OCI-M1 (cell line): Measurements from ENCODE around the gene SOCS2.
"Not testable (repeated sequence)": the region's sequence is repeated elsewhere in the genome, so short reads cannot be mapped to it uniquely, and the experiment has no call there.

ENCODE experiments used
- DNase-seq: peaks from one replicate; lab custom pipeline; 2025; lab: John Stamatoyannopoulos, UW

SOCS2 gene, protein sequence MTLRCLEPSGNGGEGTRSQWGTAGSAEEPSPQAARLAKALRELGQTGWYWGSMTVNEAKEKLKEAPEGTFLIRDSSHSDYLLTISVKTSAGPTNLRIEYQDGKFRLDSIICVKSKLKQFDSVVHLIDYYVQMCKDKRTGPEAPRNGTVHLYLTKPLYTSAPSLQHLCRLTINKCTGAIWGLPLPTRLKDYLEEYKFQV

GRCh38 chr12:93571925-93572711 is at the start of gene SOCS2:
TSS of gene SOCS2 (plus strand) at chr12:93572675. CDS start at chr12:93572898, 223 bp downstream.
- DNase-seq = peak; percentile 81

- no peak for DNase-seq
These were observed 47.9 kb upstream of the SOCS2 start for GRCh38 chr12:93524386-93525133.

GRCh38 chr12:93526786-93527428 is 45.6 kb upstream of the SOCS2 start:
- DNase-seq = no peak

GRCh38 chr12:93530358-93530757 is 42.1 kb upstream of the SOCS2 start:
- DNase-seq = peak; percentile 76

GRCh38 chr12:93533310-93533709 is 39.2 kb upstream of the SOCS2 start:
- no peak for DNase-seq

- DNase-seq = no peak
These were observed 36.2 kb upstream of the SOCS2 start for GRCh38 chr12:93536111-93536765.

DNA sequence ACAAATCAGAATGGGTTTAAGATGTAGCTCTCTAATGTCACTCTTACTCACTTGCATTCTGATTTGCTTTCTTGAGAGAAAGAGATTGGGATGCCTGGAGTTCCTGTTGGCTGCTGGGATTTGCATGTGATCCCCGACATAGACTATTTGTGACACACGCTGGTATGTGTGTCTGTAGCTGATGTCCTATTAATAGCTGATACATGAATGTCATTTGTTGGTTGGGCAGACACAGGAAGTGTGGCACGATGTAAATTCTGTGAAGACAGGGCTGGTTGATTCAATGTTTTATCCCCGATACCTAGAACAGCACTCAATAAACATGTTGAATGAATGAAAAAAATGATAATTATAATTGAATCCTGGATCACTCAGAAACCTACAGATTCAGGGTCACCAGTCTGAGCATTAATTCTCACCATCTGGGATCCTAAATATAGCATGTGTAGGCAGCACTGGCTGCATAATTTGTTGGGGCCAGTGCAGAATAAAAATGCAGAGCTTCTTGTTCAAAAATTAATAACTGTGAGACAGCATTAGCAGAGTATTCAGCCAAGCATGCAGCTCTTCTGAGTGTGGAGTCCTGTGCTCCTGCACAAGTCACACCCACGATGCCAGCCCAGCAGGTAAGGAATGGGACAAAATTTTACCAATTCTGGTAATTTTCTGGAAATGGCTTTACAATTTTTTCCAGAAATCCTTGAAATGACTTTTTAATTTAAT is 35.5 kb upstream of the SOCS2 start:
- no peak for DNase-seq

GRCh38 chr12:93537769-93538168 is 34.7 kb upstream of the SOCS2 start:
- no peak for DNase-seq

DNA sequence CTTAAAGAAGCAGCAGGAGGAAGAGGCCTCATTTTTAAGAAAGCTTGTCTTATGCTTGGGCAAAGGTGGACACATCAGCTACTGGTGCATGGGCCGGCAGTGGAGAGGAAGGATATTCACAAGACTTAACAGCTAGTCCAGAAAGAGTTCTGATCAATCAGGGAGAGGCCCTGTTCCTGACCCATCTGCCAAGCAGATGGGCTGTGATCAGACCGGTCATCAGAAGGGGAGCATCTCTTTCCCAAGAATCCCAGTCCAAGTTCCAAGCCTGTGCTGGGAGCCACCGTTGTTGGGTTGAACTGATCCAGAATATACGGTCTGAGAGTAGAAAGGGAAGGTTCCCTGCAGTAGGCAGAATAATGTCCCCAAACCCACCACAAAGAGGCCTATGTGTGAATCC is 32.7 kb upstream of the SOCS2 start:
- no peak for DNase-seq

DNA sequence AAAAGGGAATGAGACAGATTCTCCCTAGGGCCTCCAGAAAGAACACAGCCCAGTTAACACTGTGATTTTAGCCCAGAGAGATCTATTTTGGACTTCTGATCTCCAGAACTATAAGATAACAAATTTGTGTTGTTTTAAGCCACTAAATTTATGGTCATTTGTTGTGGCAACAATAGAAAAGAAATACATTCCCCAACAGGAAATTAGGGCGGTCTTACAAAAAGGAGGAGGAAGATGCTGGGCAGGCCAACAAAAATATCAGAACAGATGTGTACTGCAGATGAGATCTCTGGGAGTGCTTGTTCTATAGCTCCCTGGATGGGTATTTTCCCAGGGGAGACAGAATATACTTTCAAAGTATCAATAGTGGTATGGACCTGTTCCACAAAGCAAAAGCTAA is 32.0 kb upstream of the SOCS2 start:
- DNase-seq = no peak

GRCh38 chr12:93541578-93542225 is 30.8 kb upstream of the SOCS2 start:
- peak; percentile 76 for DNase-seq

- no peak for DNase-seq
These were observed 24.7 kb upstream of the SOCS2 start for GRCh38 chr12:93547778-93548177.

DNA sequence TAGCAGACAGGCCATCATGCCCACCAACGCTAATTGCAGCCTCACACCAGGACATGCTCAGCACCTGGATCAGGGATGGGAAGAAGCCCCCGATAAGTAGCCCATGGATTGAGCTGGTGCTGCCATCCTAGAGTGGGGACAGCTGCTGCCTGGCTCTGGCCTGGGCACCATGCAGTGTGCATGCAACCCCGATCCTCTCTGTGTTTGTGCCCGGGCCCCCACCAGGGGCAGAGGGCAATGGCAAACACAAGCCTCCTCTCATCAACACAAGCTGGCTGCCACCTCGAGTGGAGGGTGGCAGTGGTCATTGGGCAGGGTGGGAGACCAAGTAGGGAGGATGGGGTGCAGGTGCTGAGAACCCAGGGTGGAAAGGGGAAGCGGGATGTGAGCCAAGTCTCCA is 23.3 kb upstream of the SOCS2 start:
- no peak for DNase-seq

DNA sequence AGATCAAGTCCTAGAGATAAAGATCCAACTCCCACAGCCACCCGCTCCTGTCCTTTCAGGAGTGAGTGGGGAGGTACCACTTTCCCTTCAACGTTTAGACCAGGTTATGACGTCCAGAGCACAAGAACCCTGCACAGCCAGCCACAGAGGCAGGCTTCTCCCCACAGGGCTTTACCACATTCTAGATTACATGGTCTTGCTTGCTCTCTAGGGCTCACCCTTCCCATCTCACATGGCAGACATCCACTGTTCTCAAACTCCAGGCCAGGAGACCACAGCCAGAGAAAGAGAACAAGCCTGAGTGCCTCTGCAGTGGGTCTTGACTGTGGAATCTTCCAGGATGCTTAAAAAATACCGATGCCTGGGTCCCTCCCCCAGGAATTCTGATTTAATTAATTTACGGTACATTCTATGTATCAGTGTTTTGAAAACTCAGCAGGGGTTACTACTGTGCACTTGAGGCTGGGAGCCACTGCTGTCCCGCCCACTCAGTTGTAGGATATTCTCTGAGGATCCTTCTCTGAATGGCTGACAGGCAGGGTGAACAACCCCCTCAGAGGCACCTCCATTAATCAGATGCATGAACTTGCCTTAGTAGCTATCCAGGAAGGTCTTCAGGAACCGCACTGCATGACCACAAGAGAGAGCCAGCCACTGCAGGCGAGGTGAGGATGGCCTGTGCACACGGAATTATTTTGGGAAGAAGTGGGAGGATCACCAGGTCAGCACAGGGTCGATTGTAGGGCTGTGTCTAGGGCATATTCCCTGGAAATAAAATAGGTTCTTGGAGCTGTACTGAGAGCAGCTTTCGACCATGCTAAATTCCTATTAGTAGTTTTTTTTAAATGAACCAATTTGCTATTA is 21.5 kb upstream of the SOCS2 start:
- no peak for DNase-seq

DNA sequence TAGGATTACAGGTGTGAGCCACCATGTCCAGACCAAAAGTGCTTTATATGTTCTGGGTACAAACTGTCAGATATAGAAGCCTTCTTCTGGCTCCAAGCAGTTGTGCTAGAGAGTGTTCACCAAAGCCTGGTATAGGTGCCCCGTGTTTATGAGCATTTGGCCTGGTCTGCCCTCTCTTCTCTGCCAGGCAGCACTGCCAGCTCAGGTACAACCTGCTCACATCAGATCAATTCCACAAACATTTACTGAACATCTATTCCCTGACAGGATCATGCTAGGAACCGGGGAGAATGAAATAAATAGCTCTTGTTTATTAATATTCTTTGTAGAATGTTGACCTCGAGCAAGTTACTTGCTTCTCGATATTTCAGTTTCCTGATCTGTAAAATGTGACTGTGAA is 20.0 kb upstream of the SOCS2 start:
- no peak for DNase-seq

GRCh38 chr12:93557879-93558278 is 14.6 kb upstream of the SOCS2 start:
- DNase-seq = not testable (repeated sequence)

DNA sequence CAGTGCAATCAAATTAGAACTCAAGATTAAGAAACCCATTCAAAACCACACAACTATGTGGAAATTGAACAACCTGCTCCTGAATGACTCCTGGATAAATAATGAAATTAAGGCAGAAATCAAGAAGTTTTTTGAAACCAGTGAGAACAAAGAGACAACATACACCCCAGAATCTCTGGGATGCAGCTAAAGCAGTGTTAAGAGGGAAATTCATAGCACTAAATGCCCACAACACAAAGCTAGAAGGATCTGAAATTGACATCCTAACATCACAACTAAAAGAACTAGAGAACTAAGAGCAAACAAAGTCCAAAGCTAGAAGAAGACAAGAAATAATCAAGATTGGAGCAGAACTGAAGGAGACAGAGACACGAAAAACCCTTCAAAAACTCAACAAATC is 13.8 kb upstream of the SOCS2 start:
- not testable (repeated sequence) for DNase-seq

GRCh38 chr12:93563807-93564538 is 8.5 kb upstream of the SOCS2 start:
- peak; percentile 62 for DNase-seq

- no peak for DNase-seq
These were observed 6.7 kb upstream of the SOCS2 start for GRCh38 chr12:93565760-93566159.
